Renal pelvis (tissue), 12 donors: ENCODE data around the gene SLC25A41. TPM values are rescaled to one million over a fixed set of nuclear protein-coding genes. Genes with fewer than 3 reads are reported as not detected.

Source experiments
- DNase-seq: peaks from one replicate; pipeline ENCODE4 v3.0.0-alpha.2; 2013
- long read RNA-seq, 16 experiments: transcript quantifications; one replicate each; lab custom pipeline, GENCODE V29; 2026
- polyA plus RNA-seq, 3 donors: library from polyadenylated mRNA; unstranded; fragments of 120-200 nt; gene quantifications; one replicate each; pipeline ENCODE4 v1.2.1, GENCODE V29; 2013; ENCODE audit not compliant: insufficient read length in 3 of 3

The SLC25A41 gene
- polyA plus RNA-seq: 1 to 10 TPM in 2 of 3 donors, under 1 TPM in 1; 0.31 to 2.4 (median 1.5) TPM
- long read RNA-seq, donor 1: 0 reads
- long read RNA-seq, donor 2: 0 reads
- long read RNA-seq, donor 3: 0 reads
- long read RNA-seq, donor 4: 0 reads
- long read RNA-seq, donor 5: 0 reads
- long read RNA-seq, donor 6: 0 reads
- long read RNA-seq, donor 7: 0 reads
- long read RNA-seq, donor 8: 0 reads
- long read RNA-seq, donor 9: 0 reads
- long read RNA-seq, donor 10: 0 reads
- long read RNA-seq, donor 11: 0 reads
- long read RNA-seq, donor 12: 0 reads
- long read RNA-seq, donor 13: 0 reads
- long read RNA-seq, donor 14: 0 reads
- long read RNA-seq, donor 15: 0 reads
- long read RNA-seq, donor 16: 0 reads

- no peak for DNase-seq
These were observed at the start of gene SLC25A41 for GRCh38 chr19:6433663-6434062. Gene SLC25A41 (minus strand): TSS chr19:6433763. CDS start chr19:6433693, 70 bp downstream.

DNA sequence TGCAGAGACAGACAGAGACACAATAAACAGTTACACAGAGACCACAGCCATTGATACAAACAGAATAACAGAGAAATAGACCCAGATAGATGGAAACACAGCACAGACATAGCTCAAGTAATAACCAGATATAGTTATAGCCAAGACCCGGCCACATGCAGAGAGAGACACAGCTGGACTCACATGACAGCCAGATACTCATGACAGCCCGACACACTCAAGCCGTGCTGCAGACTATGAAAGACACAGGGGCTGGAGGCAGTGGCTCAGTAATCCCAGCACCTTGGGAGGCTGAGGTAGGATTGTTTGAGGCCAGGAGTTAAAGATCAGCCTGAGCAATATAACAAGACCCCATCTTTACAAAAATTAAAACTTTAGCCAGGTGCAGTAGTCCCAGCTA, 49.7 kb upstream of the SLC25A41 start:
- DNase-seq: no peak

- DNase-seq: no peak
These were observed 48.8 kb upstream of the SLC25A41 start for GRCh38 chr19:6482343-6482686.

GRCh38 chr19:6481541-6482342, 48.2 kb upstream of the SLC25A41 start, which contains the start of gene DENND1C:
Gene DENND1C (minus strand): TSS chr19:6481787. CDS start chr19:6481695, 92 bp downstream.
- DNase-seq: no peak

DNA sequence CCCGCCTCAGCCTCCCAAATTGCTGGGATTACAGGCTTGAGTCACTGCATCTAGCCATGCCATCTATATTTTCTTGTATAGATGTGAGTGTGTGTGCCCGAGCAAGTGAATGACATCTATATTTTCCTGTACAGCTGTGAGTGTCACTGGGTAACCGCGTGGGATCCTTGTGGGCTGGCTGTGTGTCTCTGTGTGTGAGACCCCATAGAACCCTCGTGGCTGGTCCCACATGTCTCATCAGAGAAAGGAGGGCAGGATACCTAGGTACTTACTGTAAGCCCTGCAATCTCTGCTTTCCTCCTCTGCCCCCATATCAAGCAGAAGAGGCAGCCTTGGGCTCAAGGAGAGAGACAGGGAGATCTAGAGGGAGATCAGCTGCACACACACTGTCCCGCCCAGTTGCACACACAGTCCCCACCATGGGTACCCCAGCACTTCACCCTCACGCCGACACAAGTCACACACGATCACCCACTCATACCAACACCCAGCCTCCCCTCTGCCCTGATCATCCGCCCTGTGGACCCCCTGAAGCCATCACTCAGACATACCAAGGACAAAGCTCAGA, 47.4 kb upstream of the SLC25A41 start:
- DNase-seq: no peak

DNA sequence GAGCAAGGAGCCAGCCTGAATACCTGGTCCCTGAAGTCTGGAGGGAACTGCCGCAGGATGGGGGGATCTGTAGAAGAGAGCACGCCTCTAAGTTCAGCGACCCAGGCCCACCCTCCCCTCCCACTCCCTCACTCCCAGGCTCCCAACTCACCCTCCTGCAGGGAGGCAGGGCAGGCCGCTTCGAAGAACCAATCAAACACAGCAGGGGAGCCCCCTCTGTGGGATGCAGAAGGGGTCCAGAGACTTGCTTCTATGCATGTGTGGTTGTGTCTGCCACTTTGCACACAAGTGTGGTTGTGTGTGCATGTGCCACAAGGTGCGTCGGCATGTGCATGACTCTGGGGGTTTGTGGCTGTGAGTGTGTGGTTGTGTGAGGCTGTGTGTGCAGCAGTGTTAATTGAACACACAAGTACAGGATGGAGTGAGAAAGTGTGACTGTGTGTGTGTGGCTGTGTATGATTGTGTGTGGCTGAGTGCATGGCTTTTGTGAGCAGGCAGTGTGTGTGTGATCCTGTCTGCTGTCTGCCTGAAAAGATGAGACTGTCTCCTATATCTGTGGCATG, 46.4 kb upstream of the SLC25A41 start:
- DNase-seq: no peak

DNA sequence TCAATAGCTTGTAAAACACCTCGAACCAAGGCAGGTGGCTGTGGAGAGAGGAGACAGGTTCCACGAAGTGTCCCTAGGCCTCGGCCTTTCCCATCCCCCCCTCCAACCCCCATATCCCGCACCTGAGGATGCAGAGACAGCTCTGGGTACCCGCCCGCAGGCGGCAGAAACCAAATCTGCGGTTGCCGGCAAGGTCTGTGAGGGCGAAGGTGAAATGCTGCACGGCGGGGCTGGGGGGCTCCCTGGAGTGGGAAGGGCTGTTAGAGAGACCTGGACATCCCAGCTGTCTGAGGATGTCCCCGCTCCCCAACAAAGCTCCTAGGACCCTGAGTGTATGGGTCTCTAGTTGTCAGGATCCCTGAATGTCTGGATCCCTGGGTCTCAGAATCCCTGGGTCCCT, 45.3 kb upstream of the SLC25A41 start:
- no peak for DNase-seq

GRCh38 chr19:6476896-6477431, 43.4 kb upstream of the SLC25A41 start:
- DNase-seq: no peak

GRCh38 chr19:6476155-6476895, 42.8 kb upstream of the SLC25A41 start:
- peak; percentile 83 for DNase-seq

DNA sequence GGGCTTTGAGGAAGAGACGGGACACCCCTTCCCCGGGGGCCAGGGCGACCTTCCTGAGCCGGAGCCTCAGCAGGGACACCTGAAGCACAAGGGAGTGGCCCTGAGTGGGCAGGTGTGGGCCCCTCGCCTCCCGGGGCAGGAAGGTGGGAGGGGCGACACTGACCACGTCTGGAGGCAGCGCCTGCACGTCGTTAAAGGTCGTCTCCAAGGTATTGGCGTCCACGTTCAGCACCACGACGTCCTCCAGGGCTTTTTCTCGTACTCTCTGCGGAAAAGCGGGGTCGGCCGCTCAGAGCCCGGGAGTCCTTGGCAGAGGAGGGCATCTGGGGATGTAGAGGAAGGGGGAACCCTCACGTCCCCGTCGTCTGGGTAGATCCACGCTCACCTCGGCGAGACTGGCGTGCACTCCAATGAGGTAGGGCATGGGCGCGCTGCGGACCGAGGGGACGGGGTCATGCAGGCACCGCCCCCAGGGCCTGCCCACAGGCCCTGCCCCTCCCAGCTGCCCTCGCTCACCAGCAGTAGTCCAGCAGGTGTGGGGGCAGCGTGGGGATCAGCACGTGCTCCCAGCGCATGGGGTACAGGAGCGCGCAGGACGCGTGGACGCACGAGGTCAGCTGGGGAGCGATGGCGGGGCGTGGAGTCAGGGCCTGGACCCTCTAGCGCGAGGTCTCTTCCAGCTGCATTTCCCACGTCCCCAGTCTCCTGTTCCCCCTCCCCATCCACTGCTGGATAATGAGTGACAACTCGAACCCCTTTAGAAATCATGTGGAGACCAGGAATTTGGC, 42.0 kb upstream of the SLC25A41 start:
- DNase-seq: no peak

- DNase-seq: no peak
These were observed 40.1 kb upstream of the SLC25A41 start for GRCh38 chr19:6473647-6474046.

DNA sequence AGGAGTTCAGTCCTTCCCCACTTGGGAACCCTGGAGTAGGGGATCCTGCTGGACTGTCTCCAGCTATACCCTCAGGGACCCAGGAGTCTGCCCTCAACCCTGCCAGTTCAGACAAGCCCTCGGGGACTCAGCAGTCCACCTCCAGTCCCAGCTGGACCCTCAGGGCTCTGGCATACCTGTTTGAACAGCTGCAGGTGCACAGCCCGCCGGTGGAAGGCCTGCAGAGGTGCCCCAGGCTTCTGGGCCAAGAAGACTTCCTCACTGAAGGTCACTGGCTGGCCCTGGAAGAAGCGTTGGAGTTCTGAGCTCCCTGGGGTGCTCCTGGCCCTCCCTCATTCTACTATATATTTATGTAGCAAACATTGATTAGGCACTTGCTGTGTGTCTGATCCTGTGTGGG, 39.1 kb upstream of the SLC25A41 start:
- no peak for DNase-seq

- no peak for DNase-seq
These were observed 37.5 kb upstream of the SLC25A41 start for GRCh38 chr19:6471076-6471475.

DNA sequence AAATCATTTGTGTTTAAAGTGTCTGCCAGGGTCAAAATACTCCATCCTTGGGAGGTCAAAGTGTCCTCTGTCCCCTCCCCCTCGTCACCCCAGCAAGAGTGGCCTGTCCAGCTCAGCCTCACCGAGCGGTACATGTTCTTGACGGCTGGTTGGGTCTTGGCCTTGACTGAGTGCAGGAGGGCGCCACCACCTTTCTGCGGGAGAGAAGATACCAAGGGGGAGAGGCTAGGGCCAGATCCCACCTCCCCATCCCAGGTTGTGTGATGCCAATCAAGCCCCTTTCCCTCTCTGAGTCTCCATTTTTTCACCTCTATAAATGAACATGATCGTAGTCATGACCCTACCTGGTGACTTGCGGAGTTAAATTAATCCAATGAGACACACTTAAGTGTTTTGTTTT, 36.6 kb upstream of the SLC25A41 start:
- DNase-seq: no peak

GRCh38 chr19:6467384-6467783, 33.8 kb upstream of the SLC25A41 start:
- no peak for DNase-seq

- DNase-seq: no peak
These were observed 33.1 kb upstream of the SLC25A41 start for GRCh38 chr19:6466526-6467248.

DNA sequence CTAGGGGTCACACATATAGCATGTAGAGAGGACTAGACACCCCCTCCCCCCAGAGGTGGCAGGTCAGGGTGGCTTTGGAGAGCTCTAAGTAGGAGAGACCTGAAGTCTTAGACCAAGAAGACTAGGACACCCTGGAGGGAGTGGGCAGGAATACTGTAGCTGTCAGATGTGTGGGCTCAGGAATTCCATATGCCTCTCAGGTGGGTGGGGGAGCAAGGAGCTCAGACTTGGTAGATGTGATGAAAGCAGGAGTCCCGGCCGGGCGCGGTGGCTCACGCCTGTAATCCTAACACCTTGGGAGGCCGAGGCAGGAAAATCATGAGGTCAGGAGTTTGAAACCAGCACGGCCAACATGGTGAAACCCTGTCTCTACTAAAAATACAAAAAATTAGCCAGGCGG, 32.1 kb upstream of the SLC25A41 start:
- DNase-seq: no peak

GRCh38 chr19:6465006-6465405, 31.4 kb upstream of the SLC25A41 start:
- no peak for DNase-seq

DNA sequence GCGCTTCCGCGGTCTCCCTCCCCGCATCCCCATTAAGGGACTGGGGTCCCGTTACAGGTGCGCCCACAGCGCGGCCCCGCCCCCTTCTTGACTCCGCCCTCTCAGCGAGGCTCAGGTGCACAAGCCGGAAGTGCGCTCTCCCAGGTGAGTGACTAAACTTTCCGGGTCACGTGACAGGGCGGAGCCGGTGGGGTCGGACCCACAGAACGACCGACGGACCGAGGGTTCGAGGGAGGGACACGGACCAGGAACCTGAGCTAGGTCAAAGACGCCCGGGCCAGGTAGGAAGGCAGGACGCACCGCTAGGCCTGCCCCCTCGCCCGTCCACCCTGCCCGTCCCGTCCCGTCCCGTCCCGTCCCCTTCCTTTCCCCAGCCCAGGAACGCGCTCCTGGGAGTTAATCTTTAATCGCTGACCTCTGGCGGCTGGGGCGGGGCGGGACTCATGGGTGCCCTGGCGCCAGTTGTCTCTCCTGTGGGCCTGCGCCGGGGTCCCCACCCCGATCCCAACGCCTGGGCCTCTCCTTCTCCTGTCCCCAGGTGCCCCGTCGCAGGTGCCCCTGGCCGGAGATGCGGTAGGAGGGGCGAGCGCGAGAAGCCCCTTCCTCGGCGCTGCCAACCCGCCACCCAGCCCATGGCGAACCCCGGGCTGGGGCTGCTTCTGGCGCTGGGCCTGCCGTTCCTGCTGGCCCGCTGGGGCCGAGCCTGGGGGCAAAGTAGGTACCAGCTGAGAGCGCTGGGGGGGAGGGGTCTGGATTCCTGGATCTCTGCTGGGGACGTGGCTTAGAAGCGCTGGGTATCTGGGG, 30.7 kb upstream of the SLC25A41 start, which contains the start of gene CRB3:
CRB3 (plus strand) TSS at position 202 of the 804 bp plus-strand sequence; CDS start at position 633, 431 bp downstream.
- DNase-seq: peak; percentile 75
